ENCODE results near the gene JPH4. TPM values are rescaled to one million over a fixed set of nuclear protein-coding genes. Genes with fewer than 3 reads are reported as not detected.

The JPH4 gene
- total RNA-seq, 4 donors from 2014 or later: 0.30 to 0.60 (median 0.30) TPM; not detected in 1

GRCh38 chr14:23573384-23574015 is 5.1 kb downstream of the JPH4 start:
- no peak for TF ChIP-seq POLR2A (IDR thresholded peaks at IDR 0.05)
- TF ChIP-seq POLR2AphosphoS5 (IDR thresholded peaks at IDR 0.05): no peak
- TF ChIP-seq, protein P1, sequence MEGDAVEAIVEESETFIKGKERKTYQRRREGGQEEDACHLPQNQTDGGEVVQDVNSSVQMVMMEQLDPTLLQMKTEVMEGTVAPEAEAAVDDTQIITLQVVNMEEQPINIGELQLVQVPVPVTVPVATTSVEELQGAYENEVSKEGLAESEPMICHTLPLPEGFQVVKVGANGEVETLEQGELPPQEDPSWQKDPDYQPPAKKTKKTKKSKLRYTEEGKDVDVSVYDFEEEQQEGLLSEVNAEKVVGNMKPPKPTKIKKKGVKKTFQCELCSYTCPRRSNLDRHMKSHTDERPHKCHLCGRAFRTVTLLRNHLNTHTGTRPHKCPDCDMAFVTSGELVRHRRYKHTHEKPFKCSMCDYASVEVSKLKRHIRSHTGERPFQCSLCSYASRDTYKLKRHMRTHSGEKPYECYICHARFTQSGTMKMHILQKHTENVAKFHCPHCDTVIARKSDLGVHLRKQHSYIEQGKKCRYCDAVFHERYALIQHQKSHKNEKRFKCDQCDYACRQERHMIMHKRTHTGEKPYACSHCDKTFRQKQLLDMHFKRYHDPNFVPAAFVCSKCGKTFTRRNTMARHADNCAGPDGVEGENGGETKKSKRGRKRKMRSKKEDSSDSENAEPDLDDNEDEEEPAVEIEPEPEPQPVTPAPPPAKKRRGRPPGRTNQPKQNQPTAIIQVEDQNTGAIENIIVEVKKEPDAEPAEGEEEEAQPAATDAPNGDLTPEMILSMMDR (IDR thresholded peaks at IDR 0.05): no peak
- no peak for TF ChIP-seq EP300 (IDR thresholded peaks at IDR 0.05)
- Histone ChIP-seq H3K27ac (no peak overlapping the region), H3K27me3 (peaks cover 39% of the 10 kb centered on the region), H3K9me3 (no peaks in the 10 kb centered on the region), H3K4me3 (no peak overlapping the region), H3K36me3 (no peaks in the 10 kb centered on the region), H3K4me1 (peaks cover 45% of the 10 kb centered on the region)
- DNase-seq (ENCODE audit: low spot score in 2 of 2): peak in 1 of 2 donors; percentile 48
- 55% methylated on average over 5 of the region's 5 CpGs for WGBS

GRCh38 chr14:23572836-23573235 is 5.8 kb downstream of the JPH4 start:
- peak in 1 of 2 donors; percentile 51 for DNase-seq (ENCODE audit: low spot score in 2 of 2)
- Histone ChIP-seq H3K27ac (no peak overlapping the region), H3K4me3 (no peak overlapping the region), H3K4me1 (peaks cover 49% of the 10 kb centered on the region), H3K9me3 (no peaks in the 10 kb centered on the region), H3K36me3 (no peaks in the 10 kb centered on the region), H3K27me3 (peaks cover 32% of the 10 kb centered on the region)
- WGBS: 32% methylated on average over 4 of the region's 4 CpGs
- TF ChIP-seq POLR2A (IDR thresholded peaks at IDR 0.05) (no peak), EP300 (IDR thresholded peaks at IDR 0.05) (no peak), POLR2AphosphoS5 (IDR thresholded peaks at IDR 0.05) (no peak)
- TF ChIP-seq, protein P1 (IDR thresholded peaks at IDR 0.05): no peak

DNA sequence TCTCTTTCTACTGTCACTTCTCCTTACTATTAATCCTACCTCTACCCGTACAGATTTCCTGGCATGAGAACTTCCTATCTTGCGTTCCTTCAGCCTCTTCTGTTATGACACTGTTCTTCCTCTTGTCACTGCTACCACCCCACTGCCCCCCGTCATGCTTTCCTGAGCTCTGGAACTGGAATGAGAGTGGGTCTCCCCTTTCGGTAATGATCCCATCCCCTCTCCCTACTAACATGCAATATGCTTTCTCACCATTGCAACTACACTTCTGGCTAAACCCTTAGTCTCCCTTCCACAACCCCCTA is 6.1 kb downstream of the JPH4 start:
- Histone ChIP-seq H3K27me3 (peaks cover 29% of the 10 kb centered on the region), H3K4me1 (peaks cover 50% of the 10 kb centered on the region), H3K36me3 (no peaks in the 10 kb centered on the region), H3K9me3 (no peaks in the 10 kb centered on the region), H3K4me3 (no peak overlapping the region), H3K27ac (no peak overlapping the region)
- no peak for DNase-seq (ENCODE audit: low spot score in 2 of 2)
- WGBS: 59% methylated on average over 4 of the region's 4 CpGs
- TF ChIP-seq POLR2A (IDR thresholded peaks at IDR 0.05) (no peak), EP300 (IDR thresholded peaks at IDR 0.05) (no peak), POLR2AphosphoS5 (IDR thresholded peaks at IDR 0.05) (no peak)
- TF ChIP-seq, protein P1 (IDR thresholded peaks at IDR 0.05): no peak

DNA sequence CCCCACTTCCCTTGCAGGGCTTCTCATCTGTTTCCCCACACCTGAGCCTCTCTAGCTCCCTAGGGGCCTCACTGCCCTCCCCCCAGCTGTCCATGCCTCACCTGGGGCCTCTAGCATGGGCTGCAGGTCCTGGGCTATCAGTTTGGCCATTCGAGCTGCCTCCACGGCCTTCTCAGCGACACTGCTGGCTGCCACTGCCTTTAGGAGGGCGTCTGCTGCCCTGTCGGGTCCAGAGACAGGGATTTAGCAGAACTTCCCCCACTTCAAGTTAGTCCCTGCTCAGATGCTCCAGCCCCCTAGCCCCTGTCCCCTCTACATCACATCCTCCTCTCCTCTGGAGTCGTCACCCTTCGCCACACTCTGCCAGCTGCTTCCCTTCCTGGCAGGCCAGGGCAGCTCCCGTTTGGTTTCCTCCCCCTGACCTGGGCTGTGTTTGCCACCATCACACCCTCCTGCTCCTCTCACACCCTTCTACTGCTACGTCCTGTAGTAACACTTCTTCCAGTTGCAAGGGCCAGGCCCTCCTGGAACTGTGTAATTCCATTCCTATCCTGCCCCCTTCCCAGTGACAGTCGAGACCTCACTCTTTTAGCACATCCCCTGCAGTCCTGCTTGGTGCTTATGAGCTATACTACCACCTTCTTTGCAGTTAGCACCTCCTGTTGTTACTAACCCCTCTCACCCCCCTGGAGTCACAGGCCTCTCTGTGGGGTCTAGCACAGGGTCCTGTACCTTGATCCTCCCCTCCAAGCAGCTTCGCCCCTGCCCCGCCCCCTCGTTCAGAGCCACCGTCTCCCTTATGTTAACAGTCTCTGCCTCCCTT is 6.7 kb downstream of the JPH4 start:
- DNase-seq (ENCODE audit: low spot score in 2 of 2): peak in 1 of 2 donors; percentile 57
- H3K27ac ChIP-seq: no peak overlapping the region
- H3K4me1 ChIP-seq: peaks cover 50% of the 10 kb centered on the region

More for the DNA sequence above, 6.7 kb downstream of the JPH4 start:
- TF ChIP-seq EP300 (IDR thresholded peaks at IDR 0.05) (no peak), POLR2AphosphoS5 (IDR thresholded peaks at IDR 0.05) (no peak), POLR2A (IDR thresholded peaks at IDR 0.05) (no peak)
- TF ChIP-seq, protein P1 (IDR thresholded peaks at IDR 0.05): no peak
- no peaks in the 10 kb centered on the region for H3K36me3 ChIP-seq
- H3K9me3 ChIP-seq: no peaks in the 10 kb centered on the region
- WGBS: 57% methylated on average over 14 of the region's 14 CpGs
- H3K4me3 ChIP-seq: no peak overlapping the region
- H3K27me3 ChIP-seq: peaks cover 23% of the 10 kb centered on the region
